ENCODE results near the gene RIPK3. TPM values are rescaled to one million over a fixed set of nuclear protein-coding genes. Genes with fewer than 3 reads are reported as not detected.

The RIPK3 gene
- total RNA-seq, 1 experiment from 2014 or later, result 0.35 TPM

- no peak overlapping the region for H3K27ac ChIP-seq (ENCODE audit: insufficient read length, low read depth, low read length)
- no peak for DNase-seq
- no peak overlapping the region for H2BK5ac ChIP-seq (ENCODE audit: insufficient read length, low read length)
- no peak overlapping the region for H3K4ac ChIP-seq (ENCODE audit: low read depth, low read length)
- H3K56ac ChIP-seq (ENCODE audit: insufficient read length, low read depth, low read length), result no peak overlapping the region
- H2BK12ac ChIP-seq (ENCODE audit: insufficient read length, low read depth, low read length), result no peak overlapping the region
- no peak overlapping the region for H3K9ac ChIP-seq (ENCODE audit: extremely low read depth, insufficient read length, low read length)
- no peak overlapping the region for H3K4me2 ChIP-seq (ENCODE audit: insufficient read depth, insufficient read length, low read length)
- peaks cover 4% of the 10 kb centered on the region for H3K27me3 Mint-ChIP-seq (ENCODE audit: low read depth)
- peaks cover 3% of the 10 kb centered on the region; the same call in 1 of the 2 replicates for H3K4me1 ChIP-seq (ENCODE audit: insufficient read depth, low read length)
- H4K20me1 ChIP-seq (ENCODE audit: control insufficient read depth, insufficient read depth, insufficient read length), result no peaks in the 10 kb centered on the region
- no peak overlapping the region for H3K4me3 Mint-ChIP-seq
- no peaks in the 10 kb centered on the region for H3K23me2 ChIP-seq (ENCODE audit: insufficient read length, low read depth, low read length, poor library complexity, severe bottlenecking)
- no peak overlapping the region for H3K23ac ChIP-seq (ENCODE audit: insufficient read length, low read depth, low read length)
- H3K14ac ChIP-seq (ENCODE audit: insufficient read depth, low read length), result no peak overlapping the region
- no peaks in the 10 kb centered on the region for H3K9me3 Mint-ChIP-seq
- no peak overlapping the region for H2AFZ ChIP-seq (ENCODE audit: low read length)
- H2BK15ac ChIP-seq (ENCODE audit: low read depth, low read length), result no peak overlapping the region
- H4K8ac ChIP-seq (replicated peaks; ENCODE audit: insufficient read length, low read depth, low read length), result no peak overlapping the region
- no peak overlapping the region for H4K5ac ChIP-seq (ENCODE audit: insufficient read length, low read depth, low read length)
- H3K79me1 ChIP-seq (ENCODE audit: insufficient read depth, low read depth, low read length, poor library complexity, severe bottlenecking), result no peaks in the 10 kb centered on the region
- H4K91ac ChIP-seq (ENCODE audit: insufficient read length, low read depth, low read length), result no peak overlapping the region
- TF ChIP-seq, protein P1, sequence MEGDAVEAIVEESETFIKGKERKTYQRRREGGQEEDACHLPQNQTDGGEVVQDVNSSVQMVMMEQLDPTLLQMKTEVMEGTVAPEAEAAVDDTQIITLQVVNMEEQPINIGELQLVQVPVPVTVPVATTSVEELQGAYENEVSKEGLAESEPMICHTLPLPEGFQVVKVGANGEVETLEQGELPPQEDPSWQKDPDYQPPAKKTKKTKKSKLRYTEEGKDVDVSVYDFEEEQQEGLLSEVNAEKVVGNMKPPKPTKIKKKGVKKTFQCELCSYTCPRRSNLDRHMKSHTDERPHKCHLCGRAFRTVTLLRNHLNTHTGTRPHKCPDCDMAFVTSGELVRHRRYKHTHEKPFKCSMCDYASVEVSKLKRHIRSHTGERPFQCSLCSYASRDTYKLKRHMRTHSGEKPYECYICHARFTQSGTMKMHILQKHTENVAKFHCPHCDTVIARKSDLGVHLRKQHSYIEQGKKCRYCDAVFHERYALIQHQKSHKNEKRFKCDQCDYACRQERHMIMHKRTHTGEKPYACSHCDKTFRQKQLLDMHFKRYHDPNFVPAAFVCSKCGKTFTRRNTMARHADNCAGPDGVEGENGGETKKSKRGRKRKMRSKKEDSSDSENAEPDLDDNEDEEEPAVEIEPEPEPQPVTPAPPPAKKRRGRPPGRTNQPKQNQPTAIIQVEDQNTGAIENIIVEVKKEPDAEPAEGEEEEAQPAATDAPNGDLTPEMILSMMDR (conservative IDR thresholded peaks at IDR 0.05), result no peak
- H3K36me3 Mint-ChIP-seq (ENCODE audit: insufficient read depth in 1 of 3, low read depth in 3 of 3), result peaks cover 0 to 1% (median 0%) of the 10 kb centered on the region in 3 experiments; a peak in 2 of 7 replicates
- H3K27me3 ChIP-seq (ENCODE audit: insufficient read depth, low read length), result no peaks in the 10 kb centered on the region
- H2BK120ac ChIP-seq (ENCODE audit: low read depth, low read length, poor library complexity, severe bottlenecking), result no peak overlapping the region
- 100% methylated on average over 1 of the region's 4 CpGs for WGBS (ENCODE audit: extremely low coverage, insufficient read length, low lambda C conversion rate)
- no peak overlapping the region for H3T11ph ChIP-seq (ENCODE audit: low read length)
- peaks cover 21% of the 10 kb centered on the region in 2 experiments for H3K4me1 Mint-ChIP-seq
- H3K9me3 ChIP-seq (ENCODE audit: control insufficient read depth, low read depth, low read length), result no peaks in the 10 kb centered on the region
- H3K27ac Mint-ChIP-seq, result no peak overlapping the region
- H3K79me2 ChIP-seq (ENCODE audit: insufficient read depth, low read length), result no peaks in the 10 kb centered on the region; the same call in 1 of the 2 replicates
- H3K18ac ChIP-seq (ENCODE audit: insufficient read length, low read depth, low read length), result no peak overlapping the region
- no peak overlapping the region for H2BK20ac ChIP-seq (ENCODE audit: low read depth, low read length, poor library complexity, severe bottlenecking)
- no peak overlapping the region for H2AK5ac ChIP-seq (ENCODE audit: insufficient read length, low read length)
Observed at GRCh38 chr14:24384169-24384568, 44.4 kb upstream of the RIPK3 start.
